ENCODE results near the gene SPATA20. TPM values are rescaled to one million over a fixed set of nuclear protein-coding genes. Genes with fewer than 3 reads are reported as not detected.

The SPATA20 gene
- 126 and 142 TPM in 2 replicates for total RNA-seq

GRCh38 chr17:50547035-50547735 is at the start of gene SPATA20:
TSS of gene SPATA20 (plus strand) at chr17:50547174. CDS start at chr17:50547209, 35 bp downstream.
- peaks cover 32% of the 10 kb centered on the region for H3K36me3 ChIP-seq (ENCODE audit: insufficient read depth, low read length)
- H3K9me3 ChIP-seq (ENCODE audit: low read depth, low read length) = no peaks in the 10 kb centered on the region
- DNase-seq (ENCODE audit: insufficient read length, low spot score, missing footprints) = peak; percentile 100
- H2AFZ ChIP-seq (ENCODE audit: low read length) = peak within 1 kb of the TSS; percentile 33
- peak within 1 kb of the TSS; percentile 34 for H3K27ac ChIP-seq (ENCODE audit: low read depth, low read length)
- H3K4me3 ChIP-seq (ENCODE audit: insufficient read depth, low read length) = peak within 1 kb of the TSS; percentile 73
- peaks cover 12% of the 10 kb centered on the region for H3K79me2 ChIP-seq (ENCODE audit: insufficient read depth, low read length)
- no peaks in the 10 kb centered on the region for H3K27me3 ChIP-seq (ENCODE audit: insufficient read depth, low read length)
- H3K4me2 ChIP-seq (ENCODE audit: insufficient read depth, low read length) = peak within 1 kb of the TSS; percentile 92
- H4K20me1 ChIP-seq (ENCODE audit: insufficient read depth, low read length) = peaks cover 6% of the 10 kb centered on the region
- TF ChIP-seq CTCF (IDR thresholded peaks at IDR 0.05; ENCODE audit: extremely low read depth, low read depth, low read length) = peak; percentile 91
- peaks cover 11% of the 10 kb centered on the region for H3K4me1 ChIP-seq (ENCODE audit: insufficient read depth, low read length)

GRCh38 chr17:50498021-50498874 is 48.7 kb upstream of the SPATA20 start:
- DNase-seq (ENCODE audit: insufficient read length, low spot score, missing footprints) = peak; percentile 6
- no peak for TF ChIP-seq CTCF (IDR thresholded peaks at IDR 0.05; ENCODE audit: extremely low read depth, low read depth, low read length)
- no peaks in the 10 kb centered on the region for H3K79me2 ChIP-seq (ENCODE audit: insufficient read depth, low read length)
- H2AFZ ChIP-seq (ENCODE audit: low read length) = no peak overlapping the region
- H3K4me2 ChIP-seq (ENCODE audit: insufficient read depth, low read length) = no peak overlapping the region
- H3K4me3 ChIP-seq (ENCODE audit: insufficient read depth, low read length) = no peak overlapping the region
- no peaks in the 10 kb centered on the region for H3K27me3 ChIP-seq (ENCODE audit: insufficient read depth, low read length)
- no peak overlapping the region for H3K27ac ChIP-seq (ENCODE audit: low read depth, low read length)
- H3K4me1 ChIP-seq (ENCODE audit: insufficient read depth, low read length) = peaks cover 5% of the 10 kb centered on the region
- no peaks in the 10 kb centered on the region for H4K20me1 ChIP-seq (ENCODE audit: insufficient read depth, low read length)
- H3K9me3 ChIP-seq (ENCODE audit: low read depth, low read length) = no peaks in the 10 kb centered on the region
- no peaks in the 10 kb centered on the region for H3K36me3 ChIP-seq (ENCODE audit: insufficient read depth, low read length)

GRCh38 chr17:50499270-50499669 is 47.7 kb upstream of the SPATA20 start:
- TF ChIP-seq CTCF (IDR thresholded peaks at IDR 0.05; ENCODE audit: extremely low read depth, low read depth, low read length) = no peak
- H3K4me1 ChIP-seq (ENCODE audit: insufficient read depth, low read length) = peaks cover 8% of the 10 kb centered on the region
- no peak overlapping the region for H3K4me2 ChIP-seq (ENCODE audit: insufficient read depth, low read length)
- H3K9me3 ChIP-seq (ENCODE audit: low read depth, low read length) = no peaks in the 10 kb centered on the region
- H3K27me3 ChIP-seq (ENCODE audit: insufficient read depth, low read length) = no peaks in the 10 kb centered on the region
- H3K79me2 ChIP-seq (ENCODE audit: insufficient read depth, low read length) = no peaks in the 10 kb centered on the region
- H3K36me3 ChIP-seq (ENCODE audit: insufficient read depth, low read length) = no peaks in the 10 kb centered on the region
- no peak overlapping the region for H3K4me3 ChIP-seq (ENCODE audit: insufficient read depth, low read length)
- no peak overlapping the region for H3K27ac ChIP-seq (ENCODE audit: low read depth, low read length)
- H2AFZ ChIP-seq (ENCODE audit: low read length) = no peak overlapping the region
- DNase-seq (ENCODE audit: insufficient read length, low spot score, missing footprints) = no peak
- no peaks in the 10 kb centered on the region for H4K20me1 ChIP-seq (ENCODE audit: insufficient read depth, low read length)

- TF ChIP-seq CTCF (IDR thresholded peaks at IDR 0.05; ENCODE audit: extremely low read depth, low read depth, low read length) = no peak
- no peak overlapping the region for H2AFZ ChIP-seq (ENCODE audit: low read length)
- no peak overlapping the region for H3K4me2 ChIP-seq (ENCODE audit: insufficient read depth, low read length)
- H3K9me3 ChIP-seq (ENCODE audit: low read depth, low read length) = no peaks in the 10 kb centered on the region
- H3K36me3 ChIP-seq (ENCODE audit: insufficient read depth, low read length) = no peaks in the 10 kb centered on the region
- no peaks in the 10 kb centered on the region for H3K27me3 ChIP-seq (ENCODE audit: insufficient read depth, low read length)
- H3K4me3 ChIP-seq (ENCODE audit: insufficient read depth, low read length) = no peak overlapping the region
- H4K20me1 ChIP-seq (ENCODE audit: insufficient read depth, low read length) = no peaks in the 10 kb centered on the region
- no peak overlapping the region for H3K27ac ChIP-seq (ENCODE audit: low read depth, low read length)
- no peak for DNase-seq (ENCODE audit: insufficient read length, low spot score, missing footprints)
- H3K79me2 ChIP-seq (ENCODE audit: insufficient read depth, low read length) = no peaks in the 10 kb centered on the region
- peaks cover 8% of the 10 kb centered on the region for H3K4me1 ChIP-seq (ENCODE audit: insufficient read depth, low read length)
Measured at GRCh38 chr17:50499721-50500120, 47.3 kb upstream of the SPATA20 start.
